Stimulated activated CD4-positive, alpha-beta T cell treated with anti-CD3 and anti-CD28 coated beads, TNF-alpha, amount 100 ng/mL, for 24 hours (primary cell): ENCODE data around the gene DHDDS.
"Not testable (repeated sequence)": the region's sequence is repeated elsewhere in the genome, so short reads cannot be mapped to it uniquely, and the experiment has no call there.

ENCODE experiments used
- DNase-seq, 3 experiments: peaks; one replicate each; pipeline ENCODE4 v3.0.0-alpha.2; 2020; ENCODE audit warnings: low read depth in 3 of 3

The DHDDS gene

GRCh38 chr1:26431979-26432695 is at the start of gene DHDDS:
DHDDS (plus strand) TSS chr1:26432321; CDS start chr1:26432946, 625 bp downstream.
- peak; percentile 97 to 99 (median 98) for DNase-seq

GRCh38 chr1:26384076-26384475 is 48.0 kb upstream of the DHDDS start:
- DNase-seq, result no peak

- not testable (repeated sequence) for DNase-seq
Measured at GRCh38 chr1:26385063-26385462, 47.1 kb upstream of the DHDDS start.

- no peak for DNase-seq
Measured at GRCh38 chr1:26387447-26387846, 44.7 kb upstream of the DHDDS start.

GRCh38 chr1:26388791-26389445 is 43.2 kb upstream of the DHDDS start:
- DNase-seq, result no peak

- no peak for DNase-seq
Measured at GRCh38 chr1:26389604-26390247, 42.4 kb upstream of the DHDDS start.

GRCh38 chr1:26391450-26391849 is 40.7 kb upstream of the DHDDS start:
- peak in 1 of 3 experiments; percentile 23 for DNase-seq

- DNase-seq, result no peak
Measured at GRCh38 chr1:26395754-26396153, 36.4 kb upstream of the DHDDS start.

GRCh38 chr1:26399034-26399433 is 33.1 kb upstream of the DHDDS start:
- DNase-seq, result no peak

- no peak for DNase-seq
Measured at GRCh38 chr1:26401891-26402290, 30.2 kb upstream of the DHDDS start.

- no peak for DNase-seq
Measured at GRCh38 chr1:26403656-26404055, 28.5 kb upstream of the DHDDS start.

GRCh38 chr1:26404641-26405040 is 27.5 kb upstream of the DHDDS start:
- DNase-seq, result no peak

- DNase-seq, result no peak
Measured at GRCh38 chr1:26405281-26405915, 26.7 kb upstream of the DHDDS start.

GRCh38 chr1:26408604-26409003 is 23.5 kb upstream of the DHDDS start:
- peak; percentile 56 to 69 (median 67) for DNase-seq

- no peak for DNase-seq
Measured at GRCh38 chr1:26409191-26409807, 22.8 kb upstream of the DHDDS start.

- DNase-seq, result no peak
Measured at GRCh38 chr1:26410706-26411623, 21.2 kb upstream of the DHDDS start, which contains the start of gene LIN28A. LIN28A (plus strand) TSS chr1:26410817; CDS start chr1:26410892, 75 bp downstream.

GRCh38 chr1:26411624-26412074 is 20.5 kb upstream of the DHDDS start:
- no peak for DNase-seq

- DNase-seq, result no peak
Measured at GRCh38 chr1:26412180-26412840, 19.8 kb upstream of the DHDDS start.

GRCh38 chr1:26413031-26413430 is 19.1 kb upstream of the DHDDS start:
- DNase-seq, result no peak
